GM11168 (cell line): Measurements from ENCODE around the gene CD96.

ENCODE experiments used
- in situ Hi-C: fragments of 300-500 bp; cut with MboI; formaldehyde crosslinking; loops from one replicate; pipeline ENCODE4 v1.12.0; 2022; ENCODE audit warnings: low sequenced_read_pairs; ENCODE audit not compliant: unreplicated experiment

Gene CD96

DNA sequence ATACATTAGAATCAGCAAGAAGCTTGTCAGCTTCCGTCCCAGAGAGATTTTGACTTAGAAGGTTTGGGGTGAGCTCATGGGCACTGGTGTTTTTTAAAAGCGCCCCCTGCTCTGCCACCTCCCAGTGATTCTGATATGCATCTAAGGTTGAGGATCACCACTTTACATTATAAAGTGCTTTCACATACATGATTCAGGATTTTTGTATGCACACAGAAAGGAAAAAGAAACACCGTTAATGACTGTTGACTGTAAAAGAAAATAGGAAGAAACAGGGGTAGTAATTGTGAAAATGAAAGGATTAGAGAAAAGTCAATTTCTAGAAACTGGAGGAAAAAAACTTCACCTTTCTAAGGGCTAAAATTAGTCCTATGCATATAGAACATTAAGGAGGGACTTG, 158.1 kb downstream of the CD96 start:
- in situ Hi-C loops: no loop called here

DNA sequence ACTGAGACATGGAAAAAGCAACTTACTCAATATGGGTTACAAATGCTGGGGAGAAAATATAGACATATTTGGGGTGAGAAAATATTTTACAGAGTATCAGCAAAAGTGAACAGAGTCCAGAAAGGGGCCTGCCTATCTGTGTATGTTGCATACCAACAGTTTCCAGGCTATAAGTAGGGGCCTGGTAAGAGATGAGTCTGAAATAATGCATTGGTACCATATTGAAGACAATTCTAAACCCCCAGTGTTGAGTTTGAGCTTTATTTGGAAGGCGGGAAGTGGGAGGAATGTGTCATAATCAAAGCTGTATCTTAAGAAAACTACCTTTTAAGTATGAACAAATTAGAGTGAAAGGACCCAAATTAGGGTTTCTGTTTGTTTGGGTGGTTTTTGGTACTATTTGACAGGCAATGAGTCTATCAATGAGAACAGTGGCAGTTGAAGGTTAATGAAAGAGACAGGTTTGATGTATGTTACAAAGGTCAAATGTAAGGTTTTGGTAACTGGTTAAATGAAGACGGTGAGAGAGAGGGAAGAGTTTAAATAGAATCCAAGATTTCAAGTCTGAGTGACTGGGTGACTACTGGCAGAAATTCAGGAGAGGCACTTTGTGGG, 159.4 kb downstream of the CD96 start:
- in situ Hi-C loops: no loop called here
